Muscle of arm (tissue), 12 donors: Measurements from ENCODE around the gene GPR132. TPM values are rescaled to one million over a fixed set of nuclear protein-coding genes. Genes with fewer than 3 reads are reported as not detected.
"Not testable (repeated sequence)": the region's sequence is repeated elsewhere in the genome, so short reads cannot be mapped to it uniquely, and the experiment has no call there.

Source experiments
- DNase-seq: peaks from one replicate; pipeline ENCODE4 v3.0.0-alpha.2; 2013
- polyA plus RNA-seq, 12 donors: library from polyadenylated mRNA; unstranded; fragments of 120-200 nt; gene quantifications; one replicate each; pipeline ENCODE4 v1.2.1, GENCODE V29; 2013; ENCODE audit not compliant: insufficient read length in 12 of 12

GPR132 gene
- polyA plus RNA-seq, 12 donors = 0.49 to 2.2 (median 0.69) TPM; not detected in 2

DNA sequence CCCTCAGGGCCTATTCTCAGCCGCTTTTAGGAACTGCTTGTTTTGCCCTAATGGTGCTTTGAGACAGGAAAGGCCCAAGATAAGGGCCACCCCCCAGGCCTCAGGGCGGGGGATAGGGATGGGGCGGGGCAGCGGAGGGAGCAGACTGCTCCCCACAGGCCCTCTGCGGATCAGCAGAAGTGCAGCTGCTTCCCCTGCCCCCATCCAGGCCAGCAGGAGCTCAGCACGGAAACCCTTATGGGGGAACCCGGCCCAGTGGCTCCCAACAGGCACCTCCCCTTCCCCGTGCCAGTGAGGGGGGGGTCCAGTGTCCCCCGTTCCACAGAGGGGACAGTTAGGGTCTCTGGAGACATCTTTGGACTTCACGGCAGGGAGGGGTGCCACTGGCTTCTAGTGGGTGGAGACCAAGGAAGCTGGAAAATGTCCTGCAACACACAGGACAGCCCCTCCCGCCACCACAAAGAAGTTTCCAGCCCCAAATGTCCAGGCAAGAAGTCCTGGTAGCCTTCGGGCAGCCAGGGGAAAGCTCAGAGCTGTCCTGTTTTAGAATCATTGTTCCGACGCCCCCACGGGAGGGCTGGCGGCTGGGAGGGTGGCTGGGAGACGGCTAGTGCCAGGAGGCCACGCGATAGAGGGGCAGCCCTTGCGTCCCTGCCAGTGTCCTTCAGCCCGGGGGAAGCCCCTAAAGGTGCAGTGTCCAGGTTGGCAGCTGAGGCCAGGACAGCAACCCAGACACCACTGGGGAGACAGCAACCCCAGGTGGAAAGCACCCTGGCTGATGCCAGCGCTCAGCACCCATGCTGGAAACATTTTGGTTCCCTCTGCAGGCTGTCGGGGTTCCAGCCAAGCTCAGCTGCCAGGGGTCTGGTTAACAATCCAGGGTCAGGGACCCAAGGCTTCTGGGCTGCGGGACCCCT, 10.4 kb upstream of the GPR132 start:
- DNase-seq = peak; percentile 39

DNA sequence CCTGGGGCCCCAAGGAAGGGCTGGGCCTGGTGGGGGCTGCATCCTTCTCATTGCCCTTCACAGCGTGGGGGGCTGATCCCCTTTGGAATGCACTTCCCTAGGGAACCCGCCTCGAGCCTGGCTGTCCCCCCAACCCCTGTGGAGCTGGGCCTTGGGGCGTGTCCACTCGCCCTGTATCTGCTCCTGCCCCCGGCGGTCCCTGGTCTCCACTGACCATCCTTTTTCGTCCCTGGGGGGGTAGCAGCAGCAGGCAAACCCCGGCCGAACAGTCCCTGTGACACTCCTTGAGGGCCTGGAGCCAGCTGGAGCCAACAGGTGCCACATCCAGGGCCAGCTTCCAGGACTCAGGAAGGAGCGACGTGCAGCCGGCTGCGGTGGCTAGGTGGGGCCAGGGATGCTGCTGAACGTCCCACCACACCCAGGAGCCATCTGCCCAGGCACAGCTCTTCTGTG, 9.4 kb upstream of the GPR132 start:
- no peak for DNase-seq

DNA sequence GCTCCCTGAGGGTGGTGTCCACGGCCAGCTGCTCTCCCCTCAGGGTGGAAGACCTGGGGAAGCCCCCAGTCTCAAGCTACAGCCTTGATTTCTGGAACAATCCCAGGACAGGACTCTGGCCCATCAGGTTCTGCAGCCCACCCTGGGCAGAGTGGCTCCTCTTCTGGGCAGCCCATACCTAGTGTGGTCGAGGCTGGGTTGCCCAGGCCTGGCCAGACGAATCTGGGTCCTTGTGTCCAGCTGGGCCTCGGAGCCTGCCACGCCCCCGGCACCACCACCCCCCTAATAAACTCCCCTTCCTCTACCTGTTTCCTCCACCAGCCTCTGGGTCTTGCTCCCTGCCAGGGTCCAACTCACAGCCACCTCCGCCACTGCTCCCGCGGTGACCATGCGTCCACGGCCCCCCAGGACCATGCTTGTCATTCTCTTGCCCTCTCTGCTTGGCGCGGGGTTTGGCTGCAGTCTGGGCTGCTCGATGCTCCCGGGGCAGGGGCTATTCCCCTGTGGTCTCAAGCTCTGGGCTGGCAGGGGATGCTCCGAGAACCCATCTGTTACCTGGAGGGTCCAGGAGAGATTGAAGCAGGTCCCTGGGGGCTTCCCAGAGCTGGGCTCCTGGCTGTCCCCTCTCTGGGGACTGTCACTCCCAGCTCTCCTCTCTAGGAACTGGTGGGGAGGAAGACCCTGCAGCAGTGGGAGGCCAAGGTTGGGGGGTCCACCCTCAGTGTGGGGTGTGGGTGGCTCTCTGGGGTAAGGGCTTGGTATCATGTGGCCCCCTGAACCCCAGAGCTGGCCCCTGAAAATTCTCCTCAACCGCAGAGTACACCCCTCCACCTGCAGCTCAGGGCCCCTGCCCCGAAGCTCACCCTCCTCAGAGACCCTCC, 8.7 kb upstream of the GPR132 start:
- DNase-seq = no peak

DNA sequence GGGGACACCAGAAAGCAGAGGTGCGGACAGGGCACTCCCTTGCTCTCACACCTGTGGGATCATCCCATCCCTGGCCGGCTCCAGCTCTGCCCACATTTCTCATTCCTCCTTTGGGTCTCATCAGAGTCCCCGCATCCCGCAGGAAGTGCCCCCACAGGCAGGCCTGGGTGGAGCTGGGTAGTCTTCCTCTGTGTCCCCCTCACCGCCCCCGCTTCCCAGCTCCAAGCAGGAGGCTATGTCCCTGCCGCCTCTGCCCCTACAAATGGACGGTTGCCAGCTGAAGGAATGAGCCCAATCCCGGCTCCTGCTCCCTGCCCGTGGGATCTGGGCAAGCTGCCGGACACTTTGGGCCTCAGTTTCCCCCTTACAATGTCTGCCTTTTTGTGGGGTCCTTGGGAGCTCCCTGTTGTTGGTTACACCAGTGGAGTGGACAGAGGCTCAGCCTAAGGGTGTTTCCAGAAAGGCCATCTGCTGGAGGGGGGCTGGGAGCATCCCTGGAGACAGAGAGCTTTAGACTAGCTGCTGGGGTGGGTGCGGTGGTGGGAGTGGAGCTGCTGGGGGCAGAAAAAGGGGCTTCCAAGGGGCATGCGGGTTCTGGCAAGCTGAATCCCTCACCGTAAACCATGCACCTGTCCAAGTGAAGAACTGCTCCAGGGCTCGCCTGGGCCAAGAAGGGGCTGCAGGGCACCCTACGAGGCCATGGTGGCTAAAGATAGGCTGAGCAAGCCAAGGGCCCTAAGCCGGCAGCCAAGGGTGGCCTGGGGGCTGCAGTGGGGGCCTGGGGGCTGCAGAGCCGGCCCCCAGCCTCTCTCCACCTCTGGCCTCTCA, 7.9 kb upstream of the GPR132 start:
- no peak for DNase-seq

DNA sequence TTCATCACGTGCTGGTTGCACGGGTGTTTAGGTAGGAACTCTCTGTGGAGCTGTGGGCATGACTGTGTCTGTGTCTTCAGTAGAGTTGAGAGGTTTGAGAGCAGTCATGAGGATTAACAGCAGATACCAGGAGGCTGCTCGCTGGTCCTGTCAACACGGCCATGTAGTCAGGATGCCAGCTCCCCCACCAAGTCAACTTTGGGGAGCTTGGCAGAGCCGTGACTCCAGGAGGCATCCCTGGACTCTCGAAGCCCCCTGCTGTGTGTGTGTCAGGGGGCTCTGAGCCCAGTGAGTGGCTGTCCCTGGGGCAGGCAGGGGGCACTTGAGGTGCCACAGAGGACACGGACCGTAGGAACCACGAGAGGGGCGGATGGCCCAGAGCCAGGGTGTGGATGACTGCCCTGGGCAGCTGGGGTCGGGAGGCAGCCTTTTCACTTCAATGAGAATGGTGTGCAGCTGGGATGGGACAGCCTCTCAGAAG, 7.2 kb upstream of the GPR132 start:
- no peak for DNase-seq

DNA sequence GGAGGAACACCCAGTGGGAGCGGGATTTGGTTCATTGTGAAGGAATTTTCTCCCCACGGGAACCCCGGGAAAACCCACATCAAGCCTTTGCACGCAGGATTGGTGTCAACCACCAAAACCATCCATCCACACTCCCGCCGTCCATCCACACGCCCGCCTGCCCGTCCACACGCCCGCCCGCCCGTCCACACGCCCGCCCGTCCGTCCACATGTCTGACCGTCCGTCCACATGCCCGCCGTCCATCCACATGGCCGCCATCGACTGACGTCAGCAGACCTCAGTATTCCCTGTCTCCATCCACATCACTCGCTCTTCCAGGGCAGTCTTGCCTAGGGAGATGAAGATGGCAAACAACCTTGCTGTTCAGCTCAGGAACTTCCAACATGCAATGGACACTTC, 6.7 kb upstream of the GPR132 start:
- DNase-seq = no peak

DNA sequence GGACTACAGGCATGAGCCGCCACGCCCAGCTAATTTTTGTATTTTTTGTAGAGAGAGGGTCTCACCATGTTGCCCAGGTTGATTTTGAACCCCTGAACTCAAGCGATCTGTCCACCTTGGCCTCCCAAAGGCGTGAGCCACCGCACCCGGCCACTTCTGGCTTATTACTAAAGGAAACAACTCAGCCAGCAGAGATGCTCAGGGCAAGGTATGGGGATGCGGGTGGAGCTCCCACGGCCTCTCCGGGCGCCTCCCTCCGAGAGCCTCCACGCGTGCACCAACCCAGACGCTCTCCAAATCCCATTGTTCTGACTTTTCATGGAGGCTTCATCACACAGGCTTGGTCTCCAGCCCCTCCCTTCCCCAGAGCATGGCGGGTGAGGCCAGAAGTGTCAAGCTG, 6.1 kb upstream of the GPR132 start:
- DNase-seq = no peak

DNA sequence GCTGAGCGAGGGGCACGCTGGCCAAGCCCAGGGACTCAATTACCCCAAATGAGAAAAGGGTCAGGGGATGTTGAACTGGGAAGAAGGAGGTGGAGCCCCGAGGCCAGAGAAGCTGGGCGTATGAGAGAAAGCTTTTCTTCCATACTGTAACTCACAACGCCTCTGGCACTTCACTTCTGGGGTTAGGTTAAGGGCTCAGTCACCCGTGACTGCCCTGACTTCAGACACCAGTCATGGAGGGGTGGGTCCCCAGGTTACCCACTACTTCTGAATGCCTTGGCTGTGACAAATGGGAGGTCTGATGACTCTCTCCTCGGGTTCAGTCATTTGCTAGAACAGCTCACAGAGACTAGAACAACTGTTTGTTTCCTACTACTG, 5.5 kb upstream of the GPR132 start:
- DNase-seq = no peak

DNA sequence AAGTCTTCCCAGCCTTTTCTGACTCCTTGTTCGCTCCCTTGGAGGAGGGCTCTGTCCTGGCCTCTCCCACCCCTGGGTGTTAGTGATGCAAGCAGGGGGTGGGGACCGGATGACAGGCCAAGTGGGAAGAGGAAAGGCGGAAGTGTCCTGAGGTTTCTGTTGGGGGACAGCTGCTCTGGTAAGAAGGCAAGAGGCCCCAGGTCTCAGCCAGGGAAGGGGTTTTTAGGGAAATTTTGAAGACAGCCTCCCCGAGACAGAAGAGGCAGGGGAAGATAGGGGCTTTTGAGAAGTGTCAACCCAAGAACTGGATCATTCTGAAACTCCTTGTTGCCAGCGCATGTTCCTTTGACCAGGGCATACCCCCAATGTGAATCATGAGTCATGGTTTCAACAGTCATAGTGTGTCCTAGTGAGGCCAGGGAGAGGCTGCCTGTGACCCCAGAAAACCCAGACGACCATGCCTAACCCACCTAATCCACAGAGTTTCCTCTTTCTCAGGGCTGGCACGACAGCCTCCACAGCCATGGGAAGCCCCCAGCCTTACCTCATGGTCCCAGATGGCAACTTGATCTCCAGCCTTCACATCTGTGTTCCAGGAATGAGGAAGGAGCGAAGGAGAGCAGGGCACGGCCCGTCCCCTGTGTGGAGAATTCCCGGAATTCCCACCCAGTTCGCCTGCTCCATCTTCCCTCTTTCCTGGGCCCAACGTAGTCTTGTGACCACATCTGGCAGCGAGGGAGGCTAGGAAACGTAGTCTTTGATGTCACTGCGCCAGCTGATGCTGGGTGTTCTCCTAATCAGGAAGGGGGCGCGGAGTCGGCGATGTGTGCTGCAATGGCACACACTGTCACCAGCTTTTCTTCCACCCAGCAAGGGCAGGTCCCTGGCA, 4.9 kb upstream of the GPR132 start:
- DNase-seq = no peak

DNA sequence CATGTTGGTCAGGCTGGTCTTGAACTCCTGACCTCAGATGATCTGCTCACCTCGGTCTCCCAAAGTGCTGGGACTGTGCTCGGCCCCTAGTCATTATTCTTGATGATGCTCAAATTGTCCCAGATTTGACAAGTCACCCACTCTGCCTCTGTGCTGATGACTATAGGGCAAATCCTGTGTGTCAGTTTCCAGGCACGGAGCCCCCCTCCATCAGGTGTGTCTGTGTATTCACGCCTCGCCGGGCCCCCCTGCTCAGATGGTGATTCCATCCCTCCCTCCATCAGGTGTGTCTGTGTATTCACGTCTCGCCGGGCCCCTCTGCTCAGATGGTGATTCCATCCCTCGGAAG, 4.3 kb upstream of the GPR132 start:
- no peak for DNase-seq

DNA sequence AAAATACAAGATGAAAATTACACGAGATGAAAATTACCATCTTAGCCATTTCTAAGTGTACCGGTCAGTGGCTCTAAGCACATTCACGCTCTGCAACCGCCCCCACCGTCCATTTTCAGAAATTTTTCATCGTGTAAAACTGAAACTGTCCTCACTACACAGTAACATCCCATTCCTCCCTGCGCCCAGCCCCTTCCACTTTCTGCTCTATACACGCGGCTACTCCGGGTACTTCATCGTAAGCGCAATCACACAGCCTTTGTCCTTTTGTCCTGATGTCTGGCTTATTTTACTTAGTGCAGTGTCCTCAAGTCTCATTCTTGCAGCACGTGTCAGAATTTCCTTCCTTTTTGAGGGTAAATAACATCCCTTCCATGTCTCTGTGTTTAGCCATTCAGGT, 3.6 kb upstream of the GPR132 start:
- DNase-seq = no peak

DNA sequence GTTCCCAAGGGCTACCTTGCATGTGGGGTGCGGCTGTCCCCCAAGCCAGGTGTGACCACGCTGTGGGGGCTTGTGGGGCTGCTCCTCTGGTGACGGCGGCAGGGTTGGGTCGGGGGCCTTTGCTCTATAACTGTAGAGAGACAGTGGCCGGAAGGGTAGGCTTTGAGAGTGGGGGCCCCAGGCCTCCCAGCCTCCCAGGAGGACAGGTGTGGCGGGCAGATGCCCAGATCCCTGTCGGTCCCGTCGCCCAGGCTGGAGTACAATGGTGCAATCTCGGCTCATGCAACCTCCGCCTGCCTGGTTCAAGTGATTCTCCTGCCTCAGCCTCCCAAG, 2.7 kb upstream of the GPR132 start:
- DNase-seq = no peak

DNA sequence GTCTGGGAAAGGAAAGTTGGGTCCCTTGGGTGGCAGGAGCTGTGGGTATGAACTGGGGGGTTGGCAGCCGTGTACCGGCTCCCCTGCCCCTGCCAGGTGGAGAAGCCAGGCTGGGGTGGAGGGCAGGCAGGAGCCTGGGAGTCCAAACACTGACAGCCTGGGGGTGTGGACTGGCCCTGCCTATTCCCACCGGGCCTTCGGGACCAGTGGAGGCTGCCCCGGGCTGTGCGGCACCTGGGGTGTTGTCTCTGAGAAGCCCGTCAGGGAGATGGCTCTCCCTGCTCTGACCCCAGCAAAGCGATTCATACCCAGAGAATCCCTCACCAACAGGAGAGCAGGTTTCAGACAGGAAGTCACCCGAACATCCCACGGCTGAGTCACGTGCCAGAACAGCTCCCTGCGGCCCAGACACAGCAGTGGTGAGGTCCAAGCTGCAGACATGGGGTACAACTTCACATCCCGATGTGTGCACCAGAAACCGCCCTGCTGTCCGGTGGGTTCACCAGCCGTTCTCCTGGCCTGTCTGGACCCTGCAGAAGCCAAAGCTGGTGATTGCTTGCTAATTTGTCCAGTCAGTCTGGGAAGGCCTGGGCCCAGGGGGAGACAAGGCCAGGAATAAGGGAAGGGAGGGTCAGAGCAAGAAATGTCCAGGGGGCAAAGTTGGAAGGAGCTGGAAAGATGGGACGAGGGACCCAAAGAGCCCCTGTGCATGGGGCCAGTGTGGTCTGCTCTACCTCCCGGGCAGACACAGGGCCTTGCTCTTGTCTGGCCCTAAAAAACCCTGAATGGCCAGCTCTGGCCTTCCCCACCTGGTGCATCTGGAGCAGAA, 2.1 kb upstream of the GPR132 start:
- DNase-seq = no peak

DNA sequence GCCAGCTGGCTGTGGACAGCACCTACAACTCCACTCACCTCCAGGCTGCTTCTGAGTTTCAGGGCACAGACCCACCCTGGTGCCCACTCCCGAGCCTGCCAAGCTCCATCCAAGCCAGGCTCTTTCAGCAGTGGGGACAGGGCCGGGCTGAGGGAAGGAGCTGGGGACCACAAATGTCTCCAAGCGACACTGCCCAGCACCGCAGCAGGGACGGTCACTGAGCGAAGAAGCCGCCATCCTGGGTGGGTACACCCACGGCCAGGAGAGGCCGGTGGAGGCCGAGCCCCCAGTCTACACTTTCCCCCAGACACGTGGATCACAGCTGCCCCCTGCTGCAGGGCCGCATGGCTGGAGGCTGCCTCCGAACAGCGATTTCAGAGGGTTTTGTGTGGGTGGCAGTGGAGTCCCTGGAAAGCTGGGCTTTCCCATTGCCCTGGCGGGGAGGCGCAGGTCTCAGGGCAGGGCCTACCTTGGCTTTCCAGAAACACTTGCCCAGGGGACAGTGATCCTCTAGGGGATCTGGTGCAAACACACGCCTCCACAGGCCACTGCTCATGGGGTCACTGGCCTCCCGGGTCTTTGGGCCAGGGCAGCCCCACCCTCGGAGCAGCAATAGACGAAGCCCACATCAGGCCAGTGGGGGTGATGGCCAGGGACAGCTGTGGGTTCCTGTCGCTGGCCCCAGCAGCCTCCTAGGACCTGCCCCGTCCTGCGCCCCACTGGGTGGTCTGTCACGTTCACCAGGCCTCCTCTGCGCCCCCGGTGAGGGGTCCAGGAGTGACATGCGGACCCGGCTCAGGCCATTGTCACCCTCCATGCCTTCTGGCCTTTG, 1.2 kb upstream of the GPR132 start:
- no peak for DNase-seq

DNA sequence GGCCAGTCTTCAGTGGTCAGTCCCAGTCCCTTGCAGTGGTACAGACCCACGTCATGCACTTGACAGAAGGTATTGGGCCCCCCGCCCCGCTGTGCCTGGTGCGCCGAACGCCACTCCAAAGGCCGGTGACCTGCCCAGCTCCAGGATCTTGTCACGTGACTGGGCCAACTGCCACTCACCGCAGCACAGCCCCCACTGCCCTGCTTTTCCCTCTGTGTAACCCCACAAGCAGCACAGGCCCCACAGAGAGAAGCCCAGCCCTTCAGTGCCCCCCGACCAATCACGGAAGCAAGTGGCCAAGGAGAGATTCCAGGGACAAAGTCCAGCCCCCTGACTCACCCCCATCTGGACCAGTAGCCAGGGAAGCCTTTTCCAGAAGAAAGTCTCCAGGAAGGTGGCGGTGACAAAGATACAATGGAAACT, 498 bp downstream of the GPR132 start:
- DNase-seq = no peak

DNA sequence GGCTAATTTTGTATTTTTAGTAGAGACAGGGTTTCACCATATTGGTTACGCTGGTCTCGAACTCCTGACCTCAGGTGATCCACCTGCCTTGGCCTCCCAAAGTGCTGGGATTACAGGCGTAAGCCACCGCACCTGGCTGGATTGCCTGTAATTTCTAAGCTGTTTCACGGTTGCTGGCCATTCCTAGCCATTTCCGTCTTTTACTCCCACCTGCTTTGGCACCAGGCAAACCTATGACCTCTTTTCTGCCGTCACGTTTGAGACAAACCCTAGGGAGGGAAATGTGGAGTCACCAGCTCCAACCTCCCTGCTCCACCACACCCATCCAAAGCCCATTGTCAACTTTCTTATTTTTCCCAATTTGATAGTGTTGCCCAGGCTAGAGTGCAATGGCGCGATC, 1.2 kb downstream of the GPR132 start:
- DNase-seq = no peak

DNA sequence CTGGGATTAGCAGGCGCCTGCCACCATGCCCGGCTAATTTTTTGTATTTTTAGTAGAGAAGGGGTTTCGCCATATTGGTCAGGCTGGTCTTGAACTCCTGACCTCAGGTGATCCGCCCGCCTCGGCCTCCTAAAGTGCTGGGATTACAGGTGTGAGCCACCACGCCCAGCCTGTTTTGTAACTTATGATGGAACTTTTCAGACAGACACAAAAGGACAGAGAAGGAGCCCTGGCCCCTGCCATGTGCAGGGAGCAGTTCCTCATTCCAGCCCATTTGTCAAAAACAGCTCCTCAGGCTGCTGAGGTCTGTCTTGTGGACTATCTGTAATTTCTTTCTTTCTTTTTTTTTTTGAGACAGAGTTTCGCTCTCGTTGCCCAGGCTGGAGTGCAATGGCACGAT, 1.7 kb downstream of the GPR132 start:
- not testable (repeated sequence) for DNase-seq

DNA sequence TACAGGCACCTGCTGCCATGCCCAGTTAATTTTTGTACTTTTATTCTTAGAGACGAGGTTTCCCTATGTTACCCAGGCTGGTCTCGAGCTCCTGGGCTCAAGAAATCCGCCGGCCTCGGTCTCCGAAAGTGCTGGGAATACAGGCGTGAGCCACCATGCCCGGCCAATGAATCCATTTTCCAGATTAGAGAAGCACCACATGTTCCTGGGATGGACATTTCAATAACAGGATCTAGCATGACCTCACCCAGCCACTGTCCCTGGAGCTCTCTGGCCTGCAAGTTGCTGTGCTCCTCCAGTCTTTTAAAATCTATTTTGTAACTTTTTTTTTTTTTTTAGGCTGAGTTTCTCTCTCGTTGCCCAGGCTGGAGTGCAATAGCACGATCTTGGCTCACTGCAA, 2.2 kb downstream of the GPR132 start:
- no peak for DNase-seq

DNA sequence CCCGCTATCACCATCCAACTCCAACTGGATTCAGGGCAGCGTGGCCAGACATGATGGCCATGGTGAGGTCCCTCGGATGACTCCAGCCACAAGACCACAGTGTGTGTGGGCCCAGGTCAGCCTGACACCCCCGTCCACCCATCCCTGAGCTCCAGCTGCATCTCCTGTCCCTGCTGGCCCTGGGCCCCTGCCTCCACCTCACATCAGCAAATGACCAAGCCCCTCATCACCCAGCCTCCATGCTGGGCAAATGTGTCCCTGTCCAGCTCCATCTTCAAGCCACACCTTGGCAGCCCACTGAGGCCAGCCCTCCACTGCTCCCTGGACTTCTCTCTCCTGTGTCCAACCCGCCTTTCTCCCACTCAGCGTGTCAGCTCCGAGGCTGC, 3.2 kb downstream of the GPR132 start:
- DNase-seq = no peak
